Natural killer cell (primary cell): ENCODE results near the gene TLE1. TPM values are rescaled to one million over a fixed set of nuclear protein-coding genes. Genes with fewer than 3 reads are reported as not detected.

Experiments used
- ATAC-seq, 3 donors: fragments of 150-1000 bp in 2 of 3; fragments of 200-7000 bp in 1 of 3; cut with Tn5 transposase; 1 replicate in 1 of 3; 2 replicates in 2 of 3; pipeline ENCODE4 v1.10.0; 2021; ENCODE audit warnings: mild to moderate bottlenecking in 2 of 3, moderate library complexity in 2 of 3
- DNase-seq, 2 donors: peaks; one replicate each; pipeline versions ENCODE4 v3.0.0 to v3.0.0-alpha.2; 2013 to 2021; ENCODE audit warnings: mixed read lengths in 1 of 2
- H3K27ac ChIP-seq: one replicate; pipeline ENCODE4 v1.5.1; 2013; ENCODE audit warnings: mild to moderate bottlenecking, low read length
- H3K27me3 ChIP-seq: one replicate; pipeline ENCODE4 v1.6.1; 2013; ENCODE audit warnings: low read length; ENCODE audit not compliant: control insufficient read depth, insufficient read depth
- H3K36me3 ChIP-seq: one replicate; pipeline ENCODE4 v1.6.1; 2013; ENCODE audit warnings: low read length; ENCODE audit not compliant: control insufficient read depth, insufficient read depth
- H3K4me1 ChIP-seq: one replicate; pipeline ENCODE4 v1.6.1; 2013; ENCODE audit warnings: low read length; ENCODE audit not compliant: control insufficient read depth, insufficient read depth
- H3K4me3 ChIP-seq: one replicate; pipeline ENCODE4 v1.5.1; 2013; ENCODE audit warnings: low read length
- H3K9me3 ChIP-seq: one replicate; pipeline ENCODE4 v1.6.1; 2013; ENCODE audit warnings: low read length; ENCODE audit not compliant: control insufficient read depth, insufficient read depth
- H3K27ac Mint-ChIP-seq, 2 donors: one replicate each; pipeline ENCODE4 v1.8.0; 2022; ENCODE audit warnings: mild to moderate bottlenecking in 2 of 2, mixed read lengths in 2 of 2, moderate library complexity in 1 of 2
- H3K27me3 Mint-ChIP-seq, 2 donors: one replicate each; pipeline ENCODE4 v1.8.0; 2022; ENCODE audit warnings: low read depth in 2 of 2, mixed read lengths in 2 of 2
- H3K36me3 Mint-ChIP-seq: one replicate; pipeline ENCODE4 v1.8.0; 2022; ENCODE audit warnings: mixed read lengths
- H3K4me1 Mint-ChIP-seq, 2 donors: one replicate each; pipeline ENCODE4 v1.8.0; 2022; ENCODE audit warnings: mixed read lengths in 2 of 2
- H3K4me3 Mint-ChIP-seq: one replicate; pipeline ENCODE4 v1.8.0; 2022; ENCODE audit warnings: mild to moderate bottlenecking, moderate library complexity, mixed read lengths
- H3K9me3 Mint-ChIP-seq, 2 donors: one replicate each; pipeline ENCODE4 v1.8.0; 2022; ENCODE audit warnings: mixed read lengths in 2 of 2
- CTCF ChIP-seq: fragments of 200-600 bp; IDR thresholded peaks from one replicate; pipeline ENCODE4 v1.8.0; 2022; ENCODE audit warnings: antibody characterized with exemption
- WGBS: methylation state at CpG from one replicate; pipeline ENCODE4 v1.1.7; 2013; ENCODE audit warnings: missing lambda C conversion rate; ENCODE audit not compliant: insufficient coverage; 5-methylcytosine and 5-hydroxymethylcytosine counted together
- intact Hi-C: fragments of 100-400 bp; cut with micrococcal nuclease; formaldehyde crosslinking; loops from one replicate; pipeline ENCODE4 v1.14.2; 2022
- total RNA-seq, 4 donors: library from RNA; stranded (reverse); fragments of 120-200 nt in 1 of 4; gene quantifications; one replicate each; pipeline versions ENCODE4 v1.2.3 to v1.2.4, GENCODE V29; 2013 to 2022

TLE1 gene
- total RNA-seq, 3 donors from 2014 or later (not counting 1 experiment from before 2014, with no cell fraction given): 38.8 to 58.9 (median 44.5) TPM

- ATAC-seq: no peak
- peaks cover 0 to 2% of the 10 kb centered on the region in 2 donors for H3K9me3 Mint-ChIP-seq
- 90% methylated on average over 4 of the region's 4 CpGs for WGBS
Observed at GRCh38 chr9:81719972-81720371, 30.6 kb upstream of the TLE1 start.

GRCh38 chr9:81718244-81718643 lies 28.9 kb upstream of the TLE1 start:
- TF ChIP-seq CTCF: no peak
- no peak overlapping the region for H3K27ac ChIP-seq
- no peaks in the 10 kb centered on the region for H3K27me3 Mint-ChIP-seq
- H3K4me1 Mint-ChIP-seq: no peaks in the 10 kb centered on the region
- no peaks in the 10 kb centered on the region for H3K36me3 Mint-ChIP-seq
- intact Hi-C loops: no loop called here
- H3K27me3 ChIP-seq: no peaks in the 10 kb centered on the region
- H3K9me3 Mint-ChIP-seq: peaks cover 0 to 2% of the 10 kb centered on the region in 2 donors
- ATAC-seq (no peak), DNase-seq (no peak)
- no peak overlapping the region for H3K4me3 ChIP-seq
- no peak overlapping the region for H3K4me3 Mint-ChIP-seq
- no peak overlapping the region for H3K27ac Mint-ChIP-seq
- H3K4me1 ChIP-seq: no peaks in the 10 kb centered on the region
- H3K9me3 ChIP-seq: no peaks in the 10 kb centered on the region
- no peaks in the 10 kb centered on the region for H3K36me3 ChIP-seq
- 81% methylated on average over 6 of the region's 6 CpGs for WGBS

More at GRCh38 chr9:81719972-81720371, 30.6 kb upstream of the TLE1 start:
- Mint-ChIP-seq H3K4me3 (no peak overlapping the region), H3K4me1 (no peaks in the 10 kb centered on the region), H3K36me3 (no peaks in the 10 kb centered on the region), H3K27me3 (no peaks in the 10 kb centered on the region), H3K27ac (no peak overlapping the region)
- H3K4me1 ChIP-seq: no peaks in the 10 kb centered on the region
- TF ChIP-seq CTCF: no peak
- H3K4me3 ChIP-seq: no peak overlapping the region
- intact Hi-C loops: no loop called here
- H3K36me3 ChIP-seq: no peaks in the 10 kb centered on the region
- no peak for DNase-seq
- no peak overlapping the region for H3K27ac ChIP-seq
- H3K27me3 ChIP-seq: no peaks in the 10 kb centered on the region
- no peaks in the 10 kb centered on the region for H3K9me3 ChIP-seq

GRCh38 chr9:81717747-81718077 lies 28.4 kb upstream of the TLE1 start:
- TF ChIP-seq CTCF: no peak
- H3K4me3 Mint-ChIP-seq: no peak overlapping the region
- intact Hi-C loops: no loop called here
- no peak overlapping the region for H3K27ac Mint-ChIP-seq
- no peaks in the 10 kb centered on the region for H3K27me3 ChIP-seq
- DNase-seq (no peak), ATAC-seq (no peak)
- H3K4me1 Mint-ChIP-seq: no peaks in the 10 kb centered on the region
- no peaks in the 10 kb centered on the region for H3K36me3 Mint-ChIP-seq
- H3K36me3 ChIP-seq: no peaks in the 10 kb centered on the region
- no peak overlapping the region for H3K27ac ChIP-seq
- H3K4me1 ChIP-seq: no peaks in the 10 kb centered on the region
- no peak overlapping the region for H3K4me3 ChIP-seq
- no peaks in the 10 kb centered on the region for H3K27me3 Mint-ChIP-seq
- H3K9me3 ChIP-seq: no peaks in the 10 kb centered on the region
- peaks cover 0 to 2% of the 10 kb centered on the region in 2 donors for H3K9me3 Mint-ChIP-seq

GRCh38 chr9:81717061-81717746 lies 27.9 kb upstream of the TLE1 start:
- Mint-ChIP-seq H3K4me3 (no peak overlapping the region), H3K27me3 (no peaks in the 10 kb centered on the region), H3K36me3 (no peaks in the 10 kb centered on the region), H3K27ac (no peak overlapping the region), H3K9me3 (peaks cover 0 to 2% of the 10 kb centered on the region in 2 donors), H3K4me1 (no peaks in the 10 kb centered on the region)
- H3K4me3 ChIP-seq: no peak overlapping the region
- TF ChIP-seq CTCF: no peak
- no peaks in the 10 kb centered on the region for H3K27me3 ChIP-seq
- H3K9me3 ChIP-seq: no peaks in the 10 kb centered on the region
- H3K36me3 ChIP-seq: no peaks in the 10 kb centered on the region
- ATAC-seq: no peak
- DNase-seq: no peak
- 93% methylated on average over 3 of the region's 5 CpGs for WGBS
- intact Hi-C loops: no loop called here
- H3K4me1 ChIP-seq: no peaks in the 10 kb centered on the region
- H3K27ac ChIP-seq: no peak overlapping the region
